ENCODE results near the gene WDR17.
A peak's percentile ranks its signal among the peaks of the same experiment; 100 is the strongest.

WDR17 gene

GRCh38 chr4:176065435-176066291 lies at the start of gene WDR17:
WDR17 (plus strand) TSS chr4:176065841; CDS start chr4:176111581, 45,740 bp downstream.
- peak; percentile 58 to 63 for DNase-seq

- no peak for DNase-seq
Measured at GRCh38 chr4:176016601-176017000, 49.0 kb upstream of the WDR17 start.

GRCh38 chr4:176020481-176021085 lies 45.1 kb upstream of the WDR17 start:
- no peak for DNase-seq

- DNase-seq: no peak
Measured at GRCh38 chr4:176030391-176030790, 35.2 kb upstream of the WDR17 start.

GRCh38 chr4:176031922-176032321 lies 33.7 kb upstream of the WDR17 start:
- no peak for DNase-seq

GRCh38 chr4:176032454-176032853 lies 33.2 kb upstream of the WDR17 start:
- no peak for DNase-seq

- peak in 1 of 2 donors; percentile 3 for DNase-seq
Measured at GRCh38 chr4:176034499-176034898, 31.1 kb upstream of the WDR17 start.

GRCh38 chr4:176034936-176035335 lies 30.7 kb upstream of the WDR17 start:
- DNase-seq: no peak

GRCh38 chr4:176036585-176037205 lies 28.9 kb upstream of the WDR17 start:
- DNase-seq: no peak

- no peak for DNase-seq
Measured at GRCh38 chr4:176038789-176039188, 26.9 kb upstream of the WDR17 start.

- no peak for DNase-seq
Measured at GRCh38 chr4:176042195-176042594, 23.4 kb upstream of the WDR17 start.

GRCh38 chr4:176043838-176044588 lies 21.6 kb upstream of the WDR17 start:
- no peak for DNase-seq

GRCh38 chr4:176044589-176044951 lies 21.1 kb upstream of the WDR17 start:
- DNase-seq: no peak

GRCh38 chr4:176048631-176049030 lies 17.0 kb upstream of the WDR17 start:
- DNase-seq: no peak

- DNase-seq: no peak
Measured at GRCh38 chr4:176052744-176053143, 12.9 kb upstream of the WDR17 start.

GRCh38 chr4:176053785-176054184 lies 11.9 kb upstream of the WDR17 start:
- DNase-seq: no peak

- no peak for DNase-seq
Measured at GRCh38 chr4:176054942-176055341, 10.7 kb upstream of the WDR17 start.

- no peak for DNase-seq
Measured at GRCh38 chr4:176063718-176064117, 1.9 kb upstream of the WDR17 start.

GRCh38 chr4:176064539-176064938 lies 1.1 kb upstream of the WDR17 start:
- DNase-seq: no peak

- DNase-seq: no peak
Measured at GRCh38 chr4:176066757-176067156, 1.1 kb downstream of the WDR17 start.

- no peak for DNase-seq
Measured at GRCh38 chr4:176077561-176077960, 11.9 kb downstream of the WDR17 start.

- DNase-seq: no peak
Measured at GRCh38 chr4:176084769-176085168, 19.1 kb downstream of the WDR17 start.

- DNase-seq: no peak
Measured at GRCh38 chr4:176090115-176090514, 24.5 kb downstream of the WDR17 start.

Data from stimulated activated CD4-positive, alpha-beta T cell treated with anti-CD3 and anti-CD28 coated beads, Interleukin-2, amount 100 ng/mL, for 48 hours (primary cell).